NCI-H1048 (cell line): ENCODE measurements around the gene OMP.
"Not testable (repeated sequence)": the region's sequence is repeated elsewhere in the genome, so short reads cannot be mapped to it uniquely, and the experiment has no call there.

ENCODE experiments used
- DNase-seq: peaks from one replicate; lab custom pipeline; 2025; lab: John Stamatoyannopoulos, UW

The OMP gene

GRCh38 chr11:77086521-77087472 lies 15.8 kb upstream of the OMP start:
- no peak for DNase-seq

GRCh38 chr11:77087723-77088225 lies 14.9 kb upstream of the OMP start:
- no peak for DNase-seq

GRCh38 chr11:77088236-77089003 lies 14.2 kb upstream of the OMP start:
- DNase-seq, result no peak

GRCh38 chr11:77089004-77089545 lies 13.6 kb upstream of the OMP start:
- DNase-seq, result no peak

- no peak for DNase-seq
Measured at GRCh38 chr11:77090046-77090372, 12.6 kb upstream of the OMP start.

GRCh38 chr11:77090373-77091111 lies 12.1 kb upstream of the OMP start:
- no peak for DNase-seq

- DNase-seq, result no peak
Measured at GRCh38 chr11:77091146-77091940, 11.3 kb upstream of the OMP start.

- DNase-seq, result no peak
Measured at GRCh38 chr11:77092382-77092781, 10.3 kb upstream of the OMP start.

GRCh38 chr11:77093056-77093891 lies 9.4 kb upstream of the OMP start:
- DNase-seq, result no peak

GRCh38 chr11:77093987-77094840 lies 8.4 kb upstream of the OMP start:
- DNase-seq, result no peak

GRCh38 chr11:77094841-77095365 lies 7.7 kb upstream of the OMP start:
- DNase-seq, result no peak

- DNase-seq, result no peak
Measured at GRCh38 chr11:77095551-77096490, 6.8 kb upstream of the OMP start.

- no peak for DNase-seq
Measured at GRCh38 chr11:77096591-77097019, 6.0 kb upstream of the OMP start.

GRCh38 chr11:77097180-77097579 lies 5.5 kb upstream of the OMP start:
- DNase-seq, result not testable (repeated sequence)

GRCh38 chr11:77100166-77101042 lies 2.2 kb upstream of the OMP start:
- no peak for DNase-seq

GRCh38 chr11:77101043-77101537 lies 1.6 kb upstream of the OMP start:
- no peak for DNase-seq

- no peak for DNase-seq
Measured at GRCh38 chr11:77103319-77103718, 679 bp downstream of the OMP start.
